ENCODE results near the gene LRRC25. TPM values are rescaled to one million over a fixed set of nuclear protein-coding genes. Genes with fewer than 3 reads are reported as not detected.

LRRC25 gene
- total and polyA plus RNA-seq, 10 donors, result 14.6 to 164 (median 87.3) TPM

DNA sequence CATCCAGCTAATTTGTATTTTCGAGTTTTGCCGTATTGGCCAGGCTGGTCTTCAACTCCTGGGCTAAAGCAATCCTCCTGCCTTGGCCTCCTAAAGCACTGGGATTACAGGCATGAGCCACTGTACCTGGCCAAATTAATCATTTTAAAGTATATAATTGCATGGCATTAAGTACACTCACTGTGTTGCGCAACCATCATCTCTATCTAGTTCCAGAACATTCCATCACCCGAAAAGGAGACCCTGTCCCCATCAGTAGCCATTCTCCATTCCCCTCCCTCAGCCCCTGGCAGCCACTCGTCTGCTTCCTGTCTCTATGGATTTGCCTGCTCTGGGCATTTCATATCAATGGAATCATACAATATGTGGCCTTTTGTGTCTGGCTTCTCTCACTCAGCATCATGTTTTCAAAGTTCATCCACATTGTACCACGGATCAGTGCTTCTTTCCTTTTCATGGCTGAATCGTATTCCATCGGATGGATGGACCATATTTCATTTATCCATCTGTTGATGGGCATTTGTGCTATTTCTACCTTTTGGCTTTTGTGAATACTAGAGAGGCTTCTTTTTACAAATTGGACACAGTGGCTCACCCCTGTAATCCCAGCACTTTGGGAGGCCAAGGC, 43.9 kb downstream of the LRRC25 start:
- TF ChIP-seq, protein P1, sequence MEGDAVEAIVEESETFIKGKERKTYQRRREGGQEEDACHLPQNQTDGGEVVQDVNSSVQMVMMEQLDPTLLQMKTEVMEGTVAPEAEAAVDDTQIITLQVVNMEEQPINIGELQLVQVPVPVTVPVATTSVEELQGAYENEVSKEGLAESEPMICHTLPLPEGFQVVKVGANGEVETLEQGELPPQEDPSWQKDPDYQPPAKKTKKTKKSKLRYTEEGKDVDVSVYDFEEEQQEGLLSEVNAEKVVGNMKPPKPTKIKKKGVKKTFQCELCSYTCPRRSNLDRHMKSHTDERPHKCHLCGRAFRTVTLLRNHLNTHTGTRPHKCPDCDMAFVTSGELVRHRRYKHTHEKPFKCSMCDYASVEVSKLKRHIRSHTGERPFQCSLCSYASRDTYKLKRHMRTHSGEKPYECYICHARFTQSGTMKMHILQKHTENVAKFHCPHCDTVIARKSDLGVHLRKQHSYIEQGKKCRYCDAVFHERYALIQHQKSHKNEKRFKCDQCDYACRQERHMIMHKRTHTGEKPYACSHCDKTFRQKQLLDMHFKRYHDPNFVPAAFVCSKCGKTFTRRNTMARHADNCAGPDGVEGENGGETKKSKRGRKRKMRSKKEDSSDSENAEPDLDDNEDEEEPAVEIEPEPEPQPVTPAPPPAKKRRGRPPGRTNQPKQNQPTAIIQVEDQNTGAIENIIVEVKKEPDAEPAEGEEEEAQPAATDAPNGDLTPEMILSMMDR (IDR thresholded peaks at IDR 0.05 in 8 of 11, conservative IDR thresholded peaks at IDR 0.05 in 3 of 11), result no peak
- no peak for TF ChIP-seq POLR2A (IDR thresholded peaks at IDR 0.05)
- TF ChIP-seq POLR2AphosphoS5 (IDR thresholded peaks at IDR 0.05), result no peak
- H3K9me3 ChIP-seq, result no peaks in the 10 kb centered on the region
- no peak overlapping the region for H3K4me3 ChIP-seq
- no peaks in the 10 kb centered on the region for H3K27me3 ChIP-seq (replicated peaks in 1 of 7)
- no peak overlapping the region for H3K27ac ChIP-seq
- peaks cover 0 to 81% (median 32%) of the 10 kb centered on the region in 6 donors for H3K36me3 ChIP-seq
- intact Hi-C loops (cut with DNase I; ENCODE audit: low total_unique reads), result no loop called here
- WGBS, 5 donors, result 93 to 97% (median 94%) methylated on average over 8 of the region's 8 CpGs
- peaks cover 0 to 9% (median 0%) of the 10 kb centered on the region in 6 donors for H3K4me1 ChIP-seq
- no peak for DNase-seq

GRCh38 chr19:18351544-18351943, 45.9 kb downstream of the LRRC25 start:
- DNase-seq, result no peak
- Histone ChIP-seq H3K4me1 (peaks cover 0 to 9% (median 0%) of the 10 kb centered on the region in 6 donors), H3K4me3 (no peak overlapping the region), H3K27ac (no peak overlapping the region), H3K9me3 (no peaks in the 10 kb centered on the region), H3K27me3 (replicated peaks in 1 of 7) (no peaks in the 10 kb centered on the region), H3K36me3 (peaks cover 0 to 71% (median 14%) of the 10 kb centered on the region in 6 donors)
- TF ChIP-seq POLR2AphosphoS5 (IDR thresholded peaks at IDR 0.05) (no peak), POLR2A (IDR thresholded peaks at IDR 0.05) (no peak)
- TF ChIP-seq, protein P1 (IDR thresholded peaks at IDR 0.05 in 8 of 11, conservative IDR thresholded peaks at IDR 0.05 in 3 of 11), result no peak
- intact Hi-C loops (cut with DNase I; ENCODE audit: low total_unique reads), result no loop called here
- 87 to 95% (median 93%) methylated on average over 7 of the region's 7 CpGs for WGBS, 5 donors

- 83 to 92% (median 87%) methylated on average over 9 of the region's 9 CpGs for WGBS, 5 donors
- intact Hi-C loops (cut with DNase I; ENCODE audit: low total_unique reads), result no loop called here
These were observed 46.9 kb downstream of the LRRC25 start for GRCh38 chr19:18350490-18350889.

More at GRCh38 chr19:18350490-18350889, 46.9 kb downstream of the LRRC25 start:
- no peak for DNase-seq
- H3K9me3 ChIP-seq, result no peaks in the 10 kb centered on the region
- no peak overlapping the region for H3K27ac ChIP-seq
- H3K36me3 ChIP-seq, result peaks cover 0 to 71% (median 4%) of the 10 kb centered on the region in 6 donors
- peaks cover 0 to 9% (median 0%) of the 10 kb centered on the region in 6 donors for H3K4me1 ChIP-seq
- TF ChIP-seq POLR2A (IDR thresholded peaks at IDR 0.05) (no peak), POLR2AphosphoS5 (IDR thresholded peaks at IDR 0.05) (no peak)
- TF ChIP-seq, protein P1 (IDR thresholded peaks at IDR 0.05 in 8 of 11, conservative IDR thresholded peaks at IDR 0.05 in 3 of 11), result no peak
- H3K27me3 ChIP-seq (replicated peaks in 1 of 7), result no peaks in the 10 kb centered on the region
- no peak overlapping the region for H3K4me3 ChIP-seq

All from spleen (tissue), 11 donors.